ENCODE measurements around the gene C19orf33.

DNA sequence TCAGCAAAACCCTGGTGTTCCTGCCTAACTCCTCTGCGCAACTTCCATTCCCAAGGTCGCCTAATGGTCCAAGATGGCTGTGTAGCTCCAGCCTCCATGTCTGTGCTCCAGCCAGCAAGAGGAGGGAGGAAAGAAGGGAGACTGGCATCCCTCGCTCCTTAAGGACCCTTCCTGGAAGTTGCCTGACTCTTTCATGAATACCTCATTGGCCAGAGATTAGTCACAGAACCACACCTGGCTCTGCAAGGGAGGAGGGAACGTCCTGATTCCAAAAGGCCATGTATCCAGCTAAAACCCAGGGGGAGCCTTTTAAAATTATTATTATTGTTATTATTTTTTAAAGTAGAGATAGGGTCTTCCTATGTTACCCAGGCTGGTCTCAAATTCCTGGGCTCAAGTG lies 20.4 kb downstream of the C19orf33 start:
- no peak for TF ChIP-seq EZH2 (IDR thresholded peaks at IDR 0.05)
- no peak for TF ChIP-seq POLR2AphosphoS5 (IDR thresholded peaks at IDR 0.05; ENCODE audit: borderline replicate concordance, low read depth, low read length)

All from SK-N-MC (cell line).